Measurements from ENCODE around the gene ST6GALNAC1. TPM values are rescaled to one million over a fixed set of nuclear protein-coding genes. Genes with fewer than 3 reads are reported as not detected.

The ST6GALNAC1 gene
- total and polyA plus RNA-seq, 2 of the 13 experiments (the other 11 are each of a cell fraction or from before 2014, with no cell fraction given): not detected

GRCh38 chr17:76672892-76673291 is 29.3 kb upstream of the ST6GALNAC1 start (continued):
- TF ChIP-seq ZNF512 (CRISPR knock-in tag; IDR thresholded peaks at IDR 0.05) (no peak), SOX5 (CRISPR knock-in tag; IDR thresholded peaks at IDR 0.05; ENCODE audit: borderline replicate concordance) (no peak), ZNF777 (CRISPR knock-in tag; IDR thresholded peaks at IDR 0.05) (no peak), TFDP2 (CRISPR knock-in tag; IDR thresholded peaks at IDR 0.05) (no peak), PHF20 (CRISPR knock-in tag; IDR thresholded peaks at IDR 0.05) (0 out of 2 replicates have a peak, but pooled peaks have one; percentile 24), ZNF766 (CRISPR knock-in tag; IDR thresholded peaks at IDR 0.05; ENCODE audit: borderline replicate concordance) (no peak), MED13 (CRISPR knock-in tag; IDR thresholded peaks at IDR 0.05) (no peak), ZNF30 (CRISPR knock-in tag; IDR thresholded peaks at IDR 0.05) (no peak), SETDB1 (CRISPR knock-in tag; IDR thresholded peaks at IDR 0.05; ENCODE audit: borderline replicate concordance) (no peak), MYC (CRISPR knock-in tag; IDR thresholded peaks at IDR 0.05; ENCODE audit: borderline replicate concordance) (0 out of 2 replicates have a peak, but pooled peaks have one; percentile 20), TP53 (CRISPR knock-in tag; conservative IDR thresholded peaks at IDR 0.05) (no peak), ZNF737 (CRISPR knock-in tag; IDR thresholded peaks at IDR 0.05; ENCODE audit: borderline replicate concordance) (0 out of 2 replicates have a peak, but pooled peaks have one; percentile 34), ELF4 (CRISPR knock-in tag; IDR thresholded peaks at IDR 0.05; ENCODE audit: borderline replicate concordance) (no peak), RARG (CRISPR knock-in tag; IDR thresholded peaks at IDR 0.05; ENCODE audit: low read depth) (no peak), HNF4A (CRISPR knock-in tag; IDR thresholded peaks at IDR 0.05) (no peak), TARDBP (CRISPR knock-in tag; IDR thresholded peaks at IDR 0.05) (no peak), NFKBIZ (CRISPR knock-in tag; IDR thresholded peaks at IDR 0.05) (no peak), NR2F6 (IDR thresholded peaks at IDR 0.05) (no peak), NR2F6 (CRISPR knock-in tag; IDR thresholded peaks at IDR 0.05) (no peak), ZNF558 (CRISPR knock-in tag; IDR thresholded peaks at IDR 0.05; ENCODE audit: borderline replicate concordance) (peak; percentile 47; the same call in 1 of the 2 replicates), ZNF713 (CRISPR knock-in tag; IDR thresholded peaks at IDR 0.05) (0 out of 2 replicates have a peak, but pooled peaks have one; percentile 3), ZBTB39 (CRISPR knock-in tag; IDR thresholded peaks at IDR 0.05) (no peak), GTF3A (CRISPR knock-in tag; conservative IDR thresholded peaks at IDR 0.05) (no peak)

Measured in HepG2 (cell line).